Astrocyte of the cerebellum (primary cell): Measurements from ENCODE around the gene CD300E.
A peak's percentile ranks its signal among the peaks of the same experiment; 100 is the strongest.

Experiments
- DNase-seq: peaks from one replicate; pipeline ENCODE4 v3.0.0-alpha.2; 2011; ENCODE audit warnings: low read depth
- H3K4me3 ChIP-seq: 2 replicates; pipeline ENCODE4 v1.5.1; 2011; ENCODE audit warnings: mild to moderate bottlenecking, low read depth, low read length, moderate library complexity
- in situ Hi-C: cut with HindIII; loops from 2 replicates; pipeline ENCODE4 v1.10.0; 2017; ENCODE audit warnings: low sequenced_read_pairs
- TF ChIP-seq, protein P1 (sequence below): IDR thresholded peaks from 2 replicates; pipeline ENCODE4 v1.5.1; 2012; ENCODE audit warnings: low read length, low read depth, moderate library complexity, mild to moderate bottlenecking; ENCODE audit errors: missing control alignments

The CD300E gene

DNA sequence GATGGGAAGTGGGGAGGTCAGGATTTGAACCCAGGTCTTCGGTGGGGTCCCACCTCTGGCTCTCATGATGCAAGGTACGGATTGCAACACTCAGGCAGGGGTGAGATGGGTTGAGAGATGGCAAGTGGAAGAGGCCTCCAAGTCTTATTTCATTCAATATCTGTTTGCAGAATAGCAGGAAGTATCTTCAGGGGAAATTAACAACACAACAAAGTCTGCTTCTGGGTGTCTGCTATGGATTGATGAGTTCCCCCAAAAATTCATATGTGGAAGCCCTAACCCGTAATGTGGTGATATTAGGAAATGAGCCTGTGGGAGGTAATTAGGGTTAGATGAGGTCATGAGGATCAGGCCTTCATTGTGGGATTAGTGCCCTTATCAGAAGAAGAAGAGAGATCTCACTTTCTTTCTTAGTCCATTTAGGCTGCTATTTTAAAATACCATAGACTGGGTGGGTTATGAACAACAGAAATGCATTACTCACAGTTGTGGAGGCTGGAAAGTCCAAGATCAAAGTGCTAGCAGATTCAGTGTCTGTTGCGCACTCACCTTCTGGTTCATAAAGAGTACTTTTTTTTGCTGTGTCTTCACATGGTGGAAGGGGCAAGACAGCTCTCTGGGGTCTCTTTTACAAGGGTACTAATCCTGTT is 51.8 kb downstream of the CD300E start:
- H3K4me3 ChIP-seq = no peak overlapping the region

DNA sequence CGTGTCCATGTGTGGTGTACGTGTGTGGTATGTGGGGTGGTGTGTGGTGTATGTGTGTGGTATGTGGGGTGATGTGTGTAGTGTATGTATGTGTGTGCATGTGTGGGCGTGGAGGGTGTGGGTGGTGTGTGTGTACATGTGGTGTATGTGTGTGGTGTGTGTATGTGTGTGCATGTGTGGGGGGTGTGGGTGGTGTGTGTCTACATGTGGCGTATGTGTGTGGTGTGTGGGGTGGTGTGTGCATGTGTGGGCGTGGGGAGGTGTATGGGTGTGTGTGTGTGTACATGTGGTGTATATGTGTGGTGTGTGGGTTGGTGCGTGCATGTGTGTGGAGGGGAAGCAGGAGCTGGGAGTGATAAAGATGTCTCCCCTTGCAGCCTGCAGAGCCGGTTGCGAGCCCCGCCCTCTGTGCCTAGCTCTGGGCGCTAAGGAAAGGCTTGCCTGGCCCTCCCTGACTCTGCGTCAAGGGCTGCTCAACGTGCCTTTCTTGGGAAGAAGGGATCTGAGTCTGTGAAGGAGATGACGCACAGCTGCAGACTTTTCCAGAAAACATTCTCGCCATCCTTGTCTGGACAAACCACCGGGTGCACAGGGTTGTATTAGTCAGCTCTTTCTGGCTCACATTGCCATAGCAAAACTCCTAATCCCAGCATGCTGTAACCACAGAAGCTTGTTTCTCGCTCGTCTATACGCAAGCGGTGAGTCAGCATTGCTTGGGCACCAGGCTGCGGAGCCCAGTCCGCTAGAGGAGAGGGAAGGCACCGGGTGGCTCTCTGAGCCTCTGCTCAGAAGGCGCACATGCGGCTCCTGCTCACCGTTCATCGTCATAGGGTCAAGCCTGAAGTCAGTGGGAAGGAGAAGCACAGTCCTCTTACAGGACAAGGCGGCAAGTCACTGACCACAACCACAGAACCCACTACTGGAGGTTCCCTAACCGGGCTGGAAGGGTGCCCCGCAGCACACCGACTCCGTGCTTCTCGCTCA is 54.2 kb downstream of the CD300E start:
- H3K4me3 ChIP-seq = no peak overlapping the region
- in situ Hi-C loops = no loop called here
- TF ChIP-seq, protein P1, sequence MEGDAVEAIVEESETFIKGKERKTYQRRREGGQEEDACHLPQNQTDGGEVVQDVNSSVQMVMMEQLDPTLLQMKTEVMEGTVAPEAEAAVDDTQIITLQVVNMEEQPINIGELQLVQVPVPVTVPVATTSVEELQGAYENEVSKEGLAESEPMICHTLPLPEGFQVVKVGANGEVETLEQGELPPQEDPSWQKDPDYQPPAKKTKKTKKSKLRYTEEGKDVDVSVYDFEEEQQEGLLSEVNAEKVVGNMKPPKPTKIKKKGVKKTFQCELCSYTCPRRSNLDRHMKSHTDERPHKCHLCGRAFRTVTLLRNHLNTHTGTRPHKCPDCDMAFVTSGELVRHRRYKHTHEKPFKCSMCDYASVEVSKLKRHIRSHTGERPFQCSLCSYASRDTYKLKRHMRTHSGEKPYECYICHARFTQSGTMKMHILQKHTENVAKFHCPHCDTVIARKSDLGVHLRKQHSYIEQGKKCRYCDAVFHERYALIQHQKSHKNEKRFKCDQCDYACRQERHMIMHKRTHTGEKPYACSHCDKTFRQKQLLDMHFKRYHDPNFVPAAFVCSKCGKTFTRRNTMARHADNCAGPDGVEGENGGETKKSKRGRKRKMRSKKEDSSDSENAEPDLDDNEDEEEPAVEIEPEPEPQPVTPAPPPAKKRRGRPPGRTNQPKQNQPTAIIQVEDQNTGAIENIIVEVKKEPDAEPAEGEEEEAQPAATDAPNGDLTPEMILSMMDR = no peak
- peak; percentile 92 for DNase-seq

More for the DNA sequence above, 51.8 kb downstream of the CD300E start:
- in situ Hi-C loops = no loop called here
- no peak for DNase-seq
- TF ChIP-seq, protein P1 = no peak

DNA sequence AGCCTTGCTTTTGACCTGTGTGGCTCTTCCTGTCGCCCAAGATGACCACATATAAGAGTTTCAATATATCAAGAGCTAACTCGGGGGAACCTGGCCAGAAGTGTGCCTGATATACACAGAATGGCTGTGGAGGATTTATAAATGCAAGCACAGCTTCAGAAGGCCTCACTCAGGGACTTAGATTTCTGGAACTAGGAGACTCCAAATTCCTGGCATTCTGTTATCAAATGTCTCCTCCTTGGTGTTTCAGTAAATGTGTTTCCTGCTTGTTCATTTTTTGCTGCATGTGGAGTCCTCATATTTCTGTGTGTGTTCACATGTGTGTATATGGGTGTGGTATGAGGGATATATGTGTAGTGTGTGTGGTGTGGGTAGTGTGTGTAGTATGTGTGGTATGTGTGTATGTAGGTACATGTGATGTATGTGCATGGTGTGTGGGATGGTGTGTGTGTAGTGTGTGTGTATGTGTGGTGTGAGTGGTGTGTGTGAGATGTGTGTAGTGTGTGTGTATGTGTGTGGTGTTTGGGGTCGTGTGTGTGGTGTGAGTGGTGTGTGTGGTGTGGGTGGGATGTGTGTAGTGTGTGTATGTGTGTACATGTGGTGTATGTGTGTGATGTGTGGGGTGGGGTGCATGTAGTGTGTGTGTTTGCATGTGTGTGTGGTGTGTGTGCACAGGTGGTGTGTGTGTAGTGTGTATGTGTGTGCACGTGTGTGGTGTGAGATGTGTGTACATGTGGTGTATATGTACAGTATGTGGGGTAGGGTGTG is 55.2 kb downstream of the CD300E start:
- TF ChIP-seq, protein P1 = no peak
- H3K4me3 ChIP-seq = no peak overlapping the region
- in situ Hi-C loops = no loop called here
- DNase-seq = no peak

DNA sequence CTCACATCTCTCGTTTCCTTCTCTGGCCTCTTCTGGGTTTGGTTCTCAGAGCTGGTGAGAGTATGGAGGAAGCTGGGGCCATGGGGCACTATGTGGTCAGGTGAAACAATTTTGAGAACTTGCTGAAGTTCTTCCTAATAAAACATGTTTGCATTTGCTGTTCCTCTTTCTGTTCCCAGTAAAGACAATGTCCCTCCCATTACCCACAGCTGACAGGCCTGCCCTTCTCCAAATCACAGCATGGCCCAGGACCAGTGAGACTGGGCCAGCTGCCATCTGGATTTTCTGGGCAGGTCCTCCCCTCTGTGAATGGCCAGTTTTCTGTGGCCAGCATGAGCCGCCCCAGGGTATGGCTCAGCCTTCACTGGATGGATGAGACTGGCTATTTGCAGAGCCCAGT is 56.1 kb downstream of the CD300E start, which contains the start of gene CD300H:
Gene CD300H, minus strand, starts transcription at position 113 of the 400 bp plus-strand sequence.
- TF ChIP-seq, protein P1 = no peak
- in situ Hi-C loops = no loop called here
- no peak within 1 kb of the TSS for H3K4me3 ChIP-seq
- no peak for DNase-seq

DNA sequence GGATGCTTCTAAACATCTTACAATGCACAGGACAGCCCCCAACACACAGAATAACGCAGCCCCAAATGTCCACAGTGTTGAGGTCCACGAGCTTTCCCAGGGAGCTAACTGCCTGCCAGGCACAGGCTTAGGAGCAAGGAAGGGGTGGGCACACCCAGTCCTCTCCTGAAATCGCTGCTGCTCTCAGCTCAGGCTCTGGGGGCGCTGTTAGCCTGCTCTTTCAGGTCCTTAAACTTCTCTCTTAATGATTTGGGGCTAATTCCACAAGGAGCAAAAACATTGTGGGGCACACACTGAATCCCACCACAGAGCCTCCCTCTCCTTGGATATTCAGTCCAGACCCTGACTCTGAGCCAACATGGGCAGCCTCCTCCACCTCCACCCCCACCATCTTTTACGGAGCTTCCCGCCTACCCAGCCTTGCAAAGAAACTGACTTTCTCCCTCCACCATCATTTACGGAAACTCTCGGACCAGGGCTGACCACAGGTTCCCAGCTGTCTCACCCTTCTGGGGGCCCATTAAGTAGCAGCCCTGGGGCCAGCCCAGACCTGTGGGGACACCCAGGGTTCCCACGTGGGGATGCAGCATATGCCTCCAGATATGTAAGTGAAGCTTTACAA is 57.3 kb downstream of the CD300E start:
- in situ Hi-C loops = no loop called here
- no peak for DNase-seq
- TF ChIP-seq, protein P1 = peak; percentile 48
- H3K4me3 ChIP-seq = no peak overlapping the region

DNA sequence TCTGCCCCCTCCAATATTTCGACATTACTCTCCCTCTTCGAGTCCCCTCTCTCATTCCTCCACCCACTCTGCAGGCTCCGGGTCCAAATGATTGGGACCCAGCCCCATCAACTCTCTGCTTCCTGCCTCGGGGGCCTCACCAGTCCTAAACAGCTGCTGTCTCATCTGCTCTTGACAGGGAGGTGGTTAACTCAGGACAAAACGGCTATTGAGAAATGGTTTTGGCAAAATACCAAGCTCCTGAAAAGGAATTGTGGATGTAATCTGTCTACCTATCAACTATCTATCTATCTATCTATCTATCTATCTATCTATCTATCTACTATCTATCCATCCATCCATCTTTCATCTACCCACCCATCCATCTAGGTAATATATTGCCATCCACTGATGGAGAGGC is 58.4 kb downstream of the CD300E start:
- H3K4me3 ChIP-seq = no peak overlapping the region
- TF ChIP-seq, protein P1 = no peak
- in situ Hi-C loops = no loop called here
- DNase-seq = no peak
